Neural cell (in vitro differentiated cells): ENCODE data around the gene CDH5.

Source experiments
- EP300 ChIP-seq: fragments of 450-650 bp; conservative IDR thresholded peaks from 2 replicates; pipeline ENCODE4 v1.6.1; 2014; ENCODE audit warnings: antibody characterized with exemption, mild to moderate bottlenecking, moderate library complexity; ENCODE audit not compliant: poor library complexity, severe bottlenecking
- EZH2 ChIP-seq: fragments of 200-600, 300-800 bp; shearing (Covaris generic), sonication (generic); IDR thresholded peaks from 2 replicates; pipeline ENCODE4 v1.6.1; 2014; ENCODE audit warnings: antibody characterized with exemption, low read length, borderline replicate concordance, mild to moderate bottlenecking; ENCODE audit not compliant: insufficient read depth, poor library complexity, severe bottlenecking
- POLR2AphosphoS5 ChIP-seq: IDR thresholded peaks from 2 replicates; pipeline ENCODE4 v1.6.1; 2012
- RAD21 ChIP-seq: fragments of 450-650 bp; conservative IDR thresholded peaks from 2 replicates; pipeline ENCODE4 v1.6.1; 2014; ENCODE audit warnings: antibody characterized with exemption, mild to moderate bottlenecking, moderate library complexity
- SMC3 ChIP-seq: fragments of 450-650 bp; conservative IDR thresholded peaks from 2 replicates; pipeline ENCODE4 v1.6.1; 2014; ENCODE audit warnings: antibody characterized with exemption, mild to moderate bottlenecking, moderate library complexity; ENCODE audit not compliant: poor library complexity
- TAF1 ChIP-seq: IDR thresholded peaks from 2 replicates; pipeline ENCODE4 v1.6.1; 2012; ENCODE audit warnings: low read depth
- TF ChIP-seq, protein P1 (sequence below): fragments of 450-650 bp; IDR thresholded peaks from 2 replicates; pipeline ENCODE4 v1.5.1; 2014; ENCODE audit warnings: antibody characterized with exemption, mild to moderate bottlenecking, moderate library complexity; ENCODE audit not compliant: poor library complexity, severe bottlenecking
- TF ChIP-seq, protein P2 (sequence below): IDR thresholded peaks from 2 replicates; pipeline ENCODE4 v1.6.1; 2012; ENCODE audit warnings: borderline replicate concordance

DNA sequence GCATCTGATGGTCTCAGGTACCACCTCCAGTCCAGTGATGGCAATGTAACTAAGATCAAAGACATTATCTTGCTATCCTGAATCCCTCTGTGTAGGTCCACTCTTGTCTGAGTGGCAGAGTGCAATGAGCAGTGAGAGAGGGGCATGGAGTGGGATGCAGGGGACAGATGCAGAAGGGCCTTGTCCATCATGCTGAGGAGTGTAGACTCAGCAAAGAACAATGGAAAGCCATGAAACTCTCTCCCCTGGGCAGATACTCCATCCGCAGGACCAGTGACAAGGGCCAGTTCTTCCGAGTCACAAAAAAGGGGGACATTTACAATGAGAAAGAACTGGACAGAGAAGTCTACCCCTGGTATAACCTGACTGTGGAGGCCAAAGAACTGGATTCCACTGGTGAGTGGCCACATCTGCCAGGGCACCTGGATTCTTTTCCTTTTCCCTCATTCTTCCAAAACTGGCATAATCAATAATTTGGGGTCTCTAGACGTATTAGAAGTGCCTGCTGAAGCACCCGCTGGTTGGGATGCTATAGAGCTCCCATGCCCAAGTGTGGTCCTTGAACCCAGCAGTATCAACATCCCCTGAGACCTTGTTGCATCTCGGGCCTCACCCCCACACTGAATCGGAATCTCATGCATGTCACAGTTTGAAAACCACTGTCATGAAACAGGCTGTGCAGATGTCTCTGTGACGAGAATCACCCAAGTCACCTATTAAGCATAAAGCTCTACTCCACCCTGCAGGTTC is 29.5 kb downstream of the CDH5 start:
- TF ChIP-seq, protein P1, sequence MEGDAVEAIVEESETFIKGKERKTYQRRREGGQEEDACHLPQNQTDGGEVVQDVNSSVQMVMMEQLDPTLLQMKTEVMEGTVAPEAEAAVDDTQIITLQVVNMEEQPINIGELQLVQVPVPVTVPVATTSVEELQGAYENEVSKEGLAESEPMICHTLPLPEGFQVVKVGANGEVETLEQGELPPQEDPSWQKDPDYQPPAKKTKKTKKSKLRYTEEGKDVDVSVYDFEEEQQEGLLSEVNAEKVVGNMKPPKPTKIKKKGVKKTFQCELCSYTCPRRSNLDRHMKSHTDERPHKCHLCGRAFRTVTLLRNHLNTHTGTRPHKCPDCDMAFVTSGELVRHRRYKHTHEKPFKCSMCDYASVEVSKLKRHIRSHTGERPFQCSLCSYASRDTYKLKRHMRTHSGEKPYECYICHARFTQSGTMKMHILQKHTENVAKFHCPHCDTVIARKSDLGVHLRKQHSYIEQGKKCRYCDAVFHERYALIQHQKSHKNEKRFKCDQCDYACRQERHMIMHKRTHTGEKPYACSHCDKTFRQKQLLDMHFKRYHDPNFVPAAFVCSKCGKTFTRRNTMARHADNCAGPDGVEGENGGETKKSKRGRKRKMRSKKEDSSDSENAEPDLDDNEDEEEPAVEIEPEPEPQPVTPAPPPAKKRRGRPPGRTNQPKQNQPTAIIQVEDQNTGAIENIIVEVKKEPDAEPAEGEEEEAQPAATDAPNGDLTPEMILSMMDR, result no peak
- TF ChIP-seq TAF1 (no peak), EP300 (no peak), EZH2 (no peak), RAD21 (no peak), POLR2AphosphoS5 (no peak), SMC3 (no peak)
- TF ChIP-seq, protein P2, sequence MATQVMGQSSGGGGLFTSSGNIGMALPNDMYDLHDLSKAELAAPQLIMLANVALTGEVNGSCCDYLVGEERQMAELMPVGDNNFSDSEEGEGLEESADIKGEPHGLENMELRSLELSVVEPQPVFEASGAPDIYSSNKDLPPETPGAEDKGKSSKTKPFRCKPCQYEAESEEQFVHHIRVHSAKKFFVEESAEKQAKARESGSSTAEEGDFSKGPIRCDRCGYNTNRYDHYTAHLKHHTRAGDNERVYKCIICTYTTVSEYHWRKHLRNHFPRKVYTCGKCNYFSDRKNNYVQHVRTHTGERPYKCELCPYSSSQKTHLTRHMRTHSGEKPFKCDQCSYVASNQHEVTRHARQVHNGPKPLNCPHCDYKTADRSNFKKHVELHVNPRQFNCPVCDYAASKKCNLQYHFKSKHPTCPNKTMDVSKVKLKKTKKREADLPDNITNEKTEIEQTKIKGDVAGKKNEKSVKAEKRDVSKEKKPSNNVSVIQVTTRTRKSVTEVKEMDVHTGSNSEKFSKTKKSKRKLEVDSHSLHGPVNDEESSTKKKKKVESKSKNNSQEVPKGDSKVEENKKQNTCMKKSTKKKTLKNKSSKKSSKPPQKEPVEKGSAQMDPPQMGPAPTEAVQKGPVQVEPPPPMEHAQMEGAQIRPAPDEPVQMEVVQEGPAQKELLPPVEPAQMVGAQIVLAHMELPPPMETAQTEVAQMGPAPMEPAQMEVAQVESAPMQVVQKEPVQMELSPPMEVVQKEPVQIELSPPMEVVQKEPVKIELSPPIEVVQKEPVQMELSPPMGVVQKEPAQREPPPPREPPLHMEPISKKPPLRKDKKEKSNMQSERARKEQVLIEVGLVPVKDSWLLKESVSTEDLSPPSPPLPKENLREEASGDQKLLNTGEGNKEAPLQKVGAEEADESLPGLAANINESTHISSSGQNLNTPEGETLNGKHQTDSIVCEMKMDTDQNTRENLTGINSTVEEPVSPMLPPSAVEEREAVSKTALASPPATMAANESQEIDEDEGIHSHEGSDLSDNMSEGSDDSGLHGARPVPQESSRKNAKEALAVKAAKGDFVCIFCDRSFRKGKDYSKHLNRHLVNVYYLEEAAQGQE, result no peak
